ENCODE results near the gene TAS2R14.

GRCh38 chr12:10896854-10897253 is 42.2 kb downstream of the TAS2R14 start:
- TF ChIP-seq CTCF (IDR thresholded peaks at IDR 0.05; ENCODE audit: extremely low read depth in 1 of 2, insufficient read depth in 1 of 2, low read depth in 1 of 2, low read length in 2 of 2) (no peak), POLR2AphosphoS5 (IDR thresholded peaks at IDR 0.05; ENCODE audit: insufficient read depth, low read depth, low read length) (no peak), GATA2 (IDR thresholded peaks at IDR 0.05; ENCODE audit: insufficient read depth, insufficient read length, low read depth, low read length) (no peak), EZH2 (IDR thresholded peaks at IDR 0.05; ENCODE audit: borderline replicate concordance, low read depth, low read length, severe bottlenecking) (no peak), POLR2A (IDR thresholded peaks at IDR 0.05; ENCODE audit: low read depth, low read length) (no peak), FOS (IDR thresholded peaks at IDR 0.05; ENCODE audit: borderline replicate concordance, insufficient read depth, low read length) (no peak), JUN (IDR thresholded peaks at IDR 0.05; ENCODE audit: borderline replicate concordance, insufficient read depth, insufficient read length, low read depth) (no peak), MYC (IDR thresholded peaks at IDR 0.05; ENCODE audit: low read depth, low read length) (no peak)
- TF ChIP-seq, protein P1, sequence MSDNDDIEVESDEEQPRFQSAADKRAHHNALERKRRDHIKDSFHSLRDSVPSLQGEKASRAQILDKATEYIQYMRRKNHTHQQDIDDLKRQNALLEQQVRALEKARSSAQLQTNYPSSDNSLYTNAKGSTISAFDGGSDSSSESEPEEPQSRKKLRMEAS (IDR thresholded peaks at IDR 0.05; ENCODE audit: insufficient read depth, insufficient read length): no peak
